HepG2 (cell line): ENCODE data around the gene TRIM22. TPM values are rescaled to one million over a fixed set of nuclear protein-coding genes. Genes with fewer than 3 reads are reported as not detected.

Experiments used
- ASH2L ChIP-seq: fragments of 300-600, 200-600 bp; sonication (generic); IDR thresholded peaks from 2 replicates; pipeline ENCODE4 v1.7.0; 2017; ENCODE audit warnings: low read depth, mild to moderate bottlenecking, moderate library complexity, mixed read lengths, low read length; ENCODE audit not compliant: insufficient read length
- CBFB ChIP-seq: sonication (generic); formaldehyde crosslinking; IDR thresholded peaks from 2 replicates; pipeline ENCODE4 v1.4.0; 2020; ENCODE audit warnings: missing genetic modification reagents
- CREB1 ChIP-seq, 2 experiments: fragments of 450-650 bp in 1 of 2; IDR thresholded peaks; 2 replicates each; pipeline ENCODE4 v1.6.1; 2016 to 2017; ENCODE audit warnings: control low read depth in 1 of 2, mild to moderate bottlenecking in 1 of 2, missing compliant biosample characterization in 1 of 2, missing genetic modification characterization in 1 of 2
- CREM ChIP-seq, 2 experiments: sonication (generic) in 1 of 2; formaldehyde crosslinking in 1 of 2; IDR thresholded peaks; 2 replicates each; pipeline versions ENCODE4 v1.4.0 to v1.6.1; 2016 to 2020; ENCODE audit warnings: antibody characterized with exemption in 1 of 2, mild to moderate bottlenecking in 1 of 2, missing genetic modification reagents in 1 of 2
- HNRNPH1 ChIP-seq: fragments of 200-400 bp; formaldehyde crosslinking; optimal IDR thresholded peaks from 2 replicates; pipeline ENCODE3; 2017; ENCODE audit warnings: mild to moderate bottlenecking, low read depth, low read length
- IRX3 ChIP-seq: sonication (generic); formaldehyde crosslinking; IDR thresholded peaks from 2 replicates; pipeline ENCODE4 v1.8.1; 2023; ENCODE audit warnings: mild to moderate bottlenecking, low read depth, missing genetic modification reagents, borderline replicate concordance
- NFIC ChIP-seq: IDR thresholded peaks from 2 replicates; pipeline ENCODE4 v1.6.1; 2012; ENCODE audit warnings: mild to moderate bottlenecking, low read length, inconsistent platforms
- NR3C1 ChIP-seq: sonication (generic); formaldehyde crosslinking; IDR thresholded peaks from 2 replicates; pipeline ENCODE4 v1.4.0; 2020; ENCODE audit warnings: missing genetic modification reagents
- PHF8 ChIP-seq: sonication (generic); formaldehyde crosslinking; IDR thresholded peaks from 2 replicates; pipeline ENCODE4 v1.5.0; 2020; ENCODE audit warnings: missing genetic modification reagents
- SAP130 ChIP-seq: IDR thresholded peaks from 2 replicates; pipeline ENCODE4 v1.6.1; 2016; ENCODE audit warnings: low read depth
- TCF7L2 ChIP-seq: IDR thresholded peaks from 2 replicates; pipeline ENCODE4 v1.6.1; 2011; ENCODE audit warnings: mild to moderate bottlenecking, low read depth, low read length, moderate library complexity
- ZFP36L1 ChIP-seq: sonication (generic); formaldehyde crosslinking; IDR thresholded peaks from 2 replicates; pipeline ENCODE4 v1.8.0; 2022; ENCODE audit warnings: mild to moderate bottlenecking, missing genetic modification reagents, moderate library complexity
- ZHX1 ChIP-seq: sonication (generic); formaldehyde crosslinking; IDR thresholded peaks from 2 replicates; pipeline ENCODE4 v1.8.1; 2022; ENCODE audit warnings: low read depth, mild to moderate bottlenecking, missing genetic modification reagents
- ZMAT3 ChIP-seq: sonication (generic); formaldehyde crosslinking; conservative IDR thresholded peaks from 2 replicates; pipeline ENCODE4 v1.7.0; 2021; ENCODE audit warnings: missing genetic modification reagents
- ZNF232 ChIP-seq: sonication (generic); formaldehyde crosslinking; IDR thresholded peaks from 2 replicates; pipeline ENCODE4 v1.4.0; 2020; ENCODE audit warnings: missing genetic modification reagents, borderline replicate concordance
- ZNF296 ChIP-seq: sonication (generic); formaldehyde crosslinking; conservative IDR thresholded peaks from 2 replicates; pipeline ENCODE4 v1.5.0; 2020; ENCODE audit warnings: mild to moderate bottlenecking, missing genetic modification reagents
- ZNF407 ChIP-seq: sonication (generic); formaldehyde crosslinking; IDR thresholded peaks from one replicate; pipeline ENCODE4 v1.5.1; 2020; ENCODE audit warnings: mild to moderate bottlenecking, missing genetic modification reagents; ENCODE audit errors: not compliant biosample characterization
- ZNF501 ChIP-seq: sonication (generic); formaldehyde crosslinking; IDR thresholded peaks from 2 replicates; pipeline ENCODE4 v1.5.1; 2020; ENCODE audit warnings: mild to moderate bottlenecking, moderate library complexity, missing genetic modification reagents
- ZSCAN9 ChIP-seq: IDR thresholded peaks from 2 replicates; pipeline ENCODE4 v1.6.1; 2016; ENCODE audit warnings: borderline replicate concordance
- polyA plus RNA-seq, 8 experiments: library from polyadenylated mRNA; depleted of rRNA in 3 of 8; stranded (reverse) in 7 of 8; unstranded in 1 of 8; fragments of >200 nt; fragmentation: Illumina TruSeq in 4 of 8; extraction: Trizol in 4 of 8; gene quantifications; 2 replicates each; pipeline versions ENCODE4 v1.2.1 to v1.2.3, GENCODE V29; 2011 to 2016; ENCODE audit warnings: low read depth in 4 of 8, missing spikeins in 1 of 8, mixed read lengths in 1 of 8; ENCODE audit not compliant: insufficient read depth in 1 of 8
- total RNA-seq, 5 experiments: library from RNA; depleted of rRNA; stranded (reverse); fragments of >200 nt; fragmentation: Illumina TruSeq; extraction: Trizol; gene quantifications; 2 replicates each; pipeline ENCODE4 v1.2.3, GENCODE V29; 2016; ENCODE audit warnings: low read depth in 1 of 5

Gene TRIM22
- total and polyA plus RNA-seq, 2 of the 13 experiments (the other 11 are each of a cell fraction or from before 2014, with no cell fraction given), result 2.4 to 3.2 TPM

DNA sequence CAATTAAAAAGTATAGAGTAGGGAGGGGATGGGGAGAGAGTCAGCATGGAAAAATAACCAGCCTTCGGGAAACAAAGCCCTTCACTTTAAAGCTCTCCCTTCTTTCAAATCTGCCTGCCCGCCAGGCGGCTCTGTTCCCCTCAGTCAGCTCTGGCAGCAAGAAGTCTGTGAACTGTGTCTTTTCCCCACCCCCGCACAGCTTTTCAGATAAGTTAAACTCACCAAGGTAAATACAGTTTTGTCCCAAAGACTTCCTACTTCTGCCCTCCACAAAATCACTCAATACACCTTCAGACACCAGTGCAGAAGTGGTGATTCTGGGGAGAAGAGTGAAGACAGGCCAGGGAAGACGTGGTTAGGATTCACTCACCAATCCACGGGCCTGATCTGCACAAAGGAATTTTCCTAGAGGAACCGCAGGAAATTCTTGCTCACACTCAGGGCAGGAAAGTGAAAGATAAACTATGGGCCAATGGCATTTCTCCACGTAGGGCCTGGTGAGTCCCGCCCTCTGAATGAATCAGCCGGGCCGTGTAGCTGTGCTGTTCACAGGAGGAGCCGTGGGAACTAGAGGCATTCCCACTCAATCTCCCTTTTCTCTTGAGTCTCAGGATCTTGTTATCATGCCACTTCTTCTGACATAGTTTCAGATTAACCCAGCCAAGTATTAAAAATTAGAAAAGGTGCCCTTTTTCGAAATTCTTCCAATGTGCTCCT is 4.8 kb upstream of the TRIM22 start, which contains the start of gene TRIM5 (continued):
- TF ChIP-seq ZNF501 (CRISPR knock-in tag) (peak; percentile 64; the same call in 1 of the 2 replicates), NFIC (0 out of 2 replicates have a peak, but pooled peaks have one; percentile 32), ZNF407 (no peak), CREB1 (IDR thresholded peaks at IDR 0.05) (peak; percentile 56), CREB1 (CRISPR knock-in tag; IDR thresholded peaks at IDR 0.05) (peak; percentile 90), ASH2L (peak; percentile 65), ZSCAN9 (CRISPR knock-in tag) (no peak), SAP130 (peak; percentile 59), HNRNPH1 (no peak), CREM (IDR thresholded peaks at IDR 0.05) (peak; percentile 63), CREM (CRISPR knock-in tag; IDR thresholded peaks at IDR 0.05) (no peak), CBFB (CRISPR knock-in tag) (0 out of 2 replicates have a peak, but pooled peaks have one; percentile 15), ZNF296 (CRISPR knock-in tag) (no peak), ZFP36L1 (0 out of 2 replicates have a peak, but pooled peaks have one; percentile 59), ZNF232 (CRISPR knock-in tag) (no peak), PHF8 (CRISPR knock-in tag) (peak; percentile 82), TCF7L2 (no peak), ZMAT3 (CRISPR knock-in tag) (no peak), ZHX1 (CRISPR knock-in tag) (no peak), NR3C1 (no peak), IRX3 (CRISPR knock-in tag) (no peak)
